ENCODE data around the gene PRKG2.
"Not testable (repeated sequence)": the region's sequence is repeated elsewhere in the genome, so short reads cannot be mapped to it uniquely, and the experiment has no call there.

Gene PRKG2

DNA sequence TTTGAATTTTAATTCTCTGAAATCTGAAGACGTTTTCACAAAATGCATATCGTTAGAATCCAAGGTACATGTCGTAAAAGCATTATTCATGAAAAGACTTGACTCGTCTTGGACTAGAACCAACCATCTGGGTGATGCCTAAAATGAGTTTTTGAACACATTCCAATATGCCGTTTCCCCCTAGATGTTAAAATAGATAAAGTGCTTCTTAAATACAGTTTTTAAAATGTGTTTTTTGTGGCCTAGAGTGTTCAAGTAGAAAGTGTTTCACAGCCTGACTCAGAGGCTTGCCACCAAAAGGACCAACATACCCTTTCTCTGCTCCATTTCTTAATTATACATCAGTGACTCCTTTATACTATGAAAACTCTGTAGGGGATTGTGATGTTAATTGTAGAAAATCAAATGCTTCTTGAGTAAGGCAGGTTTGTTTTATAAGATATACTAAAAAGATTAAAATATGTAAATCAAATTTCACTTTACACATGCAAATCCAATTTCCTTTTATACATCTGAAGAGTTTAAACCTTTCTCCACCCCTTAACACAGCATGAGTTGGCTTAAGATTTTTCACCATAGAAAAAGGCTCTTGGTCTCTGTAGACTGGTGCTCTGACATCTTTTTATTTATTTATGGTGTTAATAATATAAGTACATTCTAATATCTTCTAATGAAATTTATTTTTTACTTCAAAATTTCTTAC lies 48.4 kb downstream of the PRKG2 start:
- H3K27me3 ChIP-seq (ENCODE audit: control insufficient read depth, insufficient read depth, low read length), result no peaks in the 10 kb centered on the region
- H3K36me3 ChIP-seq (ENCODE audit: control insufficient read depth, insufficient read depth, low read length), result no peaks in the 10 kb centered on the region
- peaks cover 14% of the 10 kb centered on the region for H3K4me1 ChIP-seq (ENCODE audit: control insufficient read depth, insufficient read depth, low read length)
- no peaks in the 10 kb centered on the region for H3K9me3 ChIP-seq (ENCODE audit: control insufficient read depth, low read length)
- no peak overlapping the region for H3K4me3 ChIP-seq (ENCODE audit: low read length)
- no peak overlapping the region for H3K9ac ChIP-seq (ENCODE audit: low read length)

DNA sequence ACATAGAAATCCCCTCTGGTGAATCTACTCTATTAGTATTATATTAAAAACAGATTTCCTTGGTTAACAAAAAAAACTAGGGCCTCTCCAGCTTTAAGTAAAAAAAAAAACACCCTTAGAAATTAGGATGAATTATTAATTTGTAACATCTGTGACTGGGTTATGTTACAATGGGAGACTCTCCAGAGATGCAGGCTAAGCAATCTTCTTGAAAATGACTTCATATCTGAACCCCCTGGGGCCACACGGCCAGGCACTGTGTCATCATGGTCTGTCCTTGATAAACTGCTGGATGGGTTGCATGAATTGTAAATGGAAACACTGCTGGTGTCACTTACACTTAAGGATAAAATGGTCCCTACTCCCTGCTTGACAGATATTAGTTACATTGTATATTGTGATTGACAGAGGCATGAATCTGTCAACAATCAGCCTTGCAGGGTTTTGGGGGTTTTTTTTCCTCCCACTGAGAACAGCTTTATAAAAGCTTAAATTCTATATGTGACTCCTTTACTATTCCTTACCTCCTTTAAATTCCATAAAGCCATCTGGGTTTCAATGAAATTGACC lies 49.1 kb downstream of the PRKG2 start:
- Histone ChIP-seq H3K27me3 (ENCODE audit: control insufficient read depth, insufficient read depth, low read length) (no peaks in the 10 kb centered on the region), H3K4me3 (ENCODE audit: low read length) (no peak overlapping the region), H3K9me3 (ENCODE audit: control insufficient read depth, low read length) (no peaks in the 10 kb centered on the region), H3K4me1 (ENCODE audit: control insufficient read depth, insufficient read depth, low read length) (peaks cover 14% of the 10 kb centered on the region), H3K9ac (ENCODE audit: low read length) (no peak overlapping the region), H3K36me3 (ENCODE audit: control insufficient read depth, insufficient read depth, low read length) (no peaks in the 10 kb centered on the region)

DNA sequence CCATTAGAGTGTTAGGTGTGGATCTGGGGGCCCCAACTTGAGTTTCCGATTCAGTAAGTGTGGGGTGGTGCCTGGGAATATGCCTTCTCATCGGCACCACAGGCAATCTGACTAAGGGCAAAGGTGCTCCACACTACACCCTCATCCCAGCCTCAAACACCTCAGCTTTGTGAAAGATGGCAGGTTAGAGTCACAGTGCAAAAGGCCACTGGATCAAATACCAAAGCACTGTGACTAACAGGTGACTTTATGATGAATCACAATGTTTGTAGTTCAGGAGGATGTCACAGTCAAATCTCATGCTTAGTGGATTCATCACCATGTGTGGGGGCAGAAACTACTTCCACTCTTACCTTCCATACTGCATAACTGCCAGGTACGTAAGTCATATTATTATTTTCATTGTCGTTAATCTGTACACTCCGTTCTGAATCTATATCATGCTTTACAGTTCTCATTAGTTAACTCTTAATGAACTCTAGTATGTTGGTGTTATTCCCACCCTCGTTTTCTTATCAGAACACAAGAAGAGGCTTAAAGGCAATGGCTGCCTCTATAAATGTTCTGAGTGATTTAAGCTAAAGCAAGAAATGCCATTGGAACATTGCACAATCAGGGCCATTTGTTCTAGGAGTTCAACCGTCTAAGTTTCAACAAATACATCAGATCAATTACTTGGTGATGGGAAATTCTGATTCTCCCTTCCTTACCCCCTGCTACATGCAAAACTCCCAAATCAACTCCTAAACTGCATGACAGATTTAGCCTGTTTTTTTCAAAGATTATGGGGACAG lies 50.2 kb downstream of the PRKG2 start:
- Histone ChIP-seq H3K4me3 (ENCODE audit: low read length) (peak overlapping the region; percentile 17), H3K9ac (ENCODE audit: low read length) (no peak overlapping the region), H3K27me3 (ENCODE audit: control insufficient read depth, insufficient read depth, low read length) (no peaks in the 10 kb centered on the region), H3K4me1 (ENCODE audit: control insufficient read depth, insufficient read depth, low read length) (peaks cover 14% of the 10 kb centered on the region), H3K9me3 (ENCODE audit: control insufficient read depth, low read length) (no peaks in the 10 kb centered on the region), H3K36me3 (ENCODE audit: control insufficient read depth, insufficient read depth, low read length) (no peaks in the 10 kb centered on the region)

DNA sequence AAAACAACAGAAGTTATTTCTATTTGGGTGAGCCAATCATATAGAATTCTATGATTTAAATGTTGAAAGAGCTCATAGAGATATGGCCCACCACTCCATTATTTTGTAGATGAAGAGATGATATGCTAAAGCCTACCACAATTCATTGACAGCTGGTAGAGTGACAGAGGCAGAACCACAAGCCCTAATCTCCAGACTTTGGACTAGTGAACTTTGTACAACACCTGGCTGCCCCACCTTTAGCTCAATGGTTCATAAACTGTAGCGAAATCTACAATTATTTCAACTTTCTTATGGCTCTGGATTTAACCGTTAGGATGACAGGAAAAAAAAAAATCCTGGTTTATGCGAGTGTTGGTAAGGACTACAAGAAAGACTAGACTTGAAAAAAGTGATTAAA lies 50.9 kb downstream of the PRKG2 start:
- Histone ChIP-seq H3K4me3 (ENCODE audit: low read length) (peak overlapping the region; percentile 17), H3K9me3 (ENCODE audit: control insufficient read depth, low read length) (no peaks in the 10 kb centered on the region), H3K9ac (ENCODE audit: low read length) (no peak overlapping the region), H3K4me1 (ENCODE audit: control insufficient read depth, insufficient read depth, low read length) (peaks cover 14% of the 10 kb centered on the region), H3K36me3 (ENCODE audit: control insufficient read depth, insufficient read depth, low read length) (no peaks in the 10 kb centered on the region), H3K27me3 (ENCODE audit: control insufficient read depth, insufficient read depth, low read length) (no peaks in the 10 kb centered on the region)

DNA sequence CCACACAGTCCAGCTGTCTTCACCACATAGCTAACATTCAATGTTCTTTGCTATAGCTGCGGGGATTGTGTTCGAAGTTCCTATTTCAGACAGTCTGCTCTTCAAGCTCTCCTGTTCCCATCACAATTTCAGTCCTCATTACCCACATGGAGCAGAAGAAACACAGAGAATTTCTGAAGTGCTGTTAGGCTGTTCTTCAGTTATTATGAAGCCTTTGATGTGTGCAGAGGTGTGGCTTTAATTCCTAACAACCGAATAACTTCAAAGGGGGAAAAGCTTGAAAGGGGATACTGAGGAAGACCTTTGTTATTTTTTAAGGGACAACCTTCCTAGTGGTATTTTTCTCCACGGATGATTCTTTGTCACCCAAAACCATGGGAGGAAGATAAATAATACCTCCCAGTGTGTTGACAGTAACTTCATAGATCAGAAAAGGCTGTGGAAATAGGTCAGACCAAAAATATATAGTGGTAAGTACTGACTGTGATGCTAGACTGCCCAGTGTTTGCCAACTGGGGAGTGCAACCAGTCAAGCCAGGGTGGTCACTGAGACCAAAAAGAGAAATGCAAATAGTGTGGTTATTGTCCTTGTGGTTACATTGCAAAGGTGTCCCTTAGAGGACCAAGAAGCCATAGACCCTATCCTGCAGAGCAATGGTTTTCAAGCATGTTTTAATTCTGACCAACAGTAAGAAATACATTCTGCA lies 52.1 kb downstream of the PRKG2 start:
- H3K4me3 ChIP-seq (ENCODE audit: low read length), result no peak overlapping the region
- H3K9me3 ChIP-seq (ENCODE audit: control insufficient read depth, low read length), result no peaks in the 10 kb centered on the region
- H3K9ac ChIP-seq (ENCODE audit: low read length), result no peak overlapping the region

DNA sequence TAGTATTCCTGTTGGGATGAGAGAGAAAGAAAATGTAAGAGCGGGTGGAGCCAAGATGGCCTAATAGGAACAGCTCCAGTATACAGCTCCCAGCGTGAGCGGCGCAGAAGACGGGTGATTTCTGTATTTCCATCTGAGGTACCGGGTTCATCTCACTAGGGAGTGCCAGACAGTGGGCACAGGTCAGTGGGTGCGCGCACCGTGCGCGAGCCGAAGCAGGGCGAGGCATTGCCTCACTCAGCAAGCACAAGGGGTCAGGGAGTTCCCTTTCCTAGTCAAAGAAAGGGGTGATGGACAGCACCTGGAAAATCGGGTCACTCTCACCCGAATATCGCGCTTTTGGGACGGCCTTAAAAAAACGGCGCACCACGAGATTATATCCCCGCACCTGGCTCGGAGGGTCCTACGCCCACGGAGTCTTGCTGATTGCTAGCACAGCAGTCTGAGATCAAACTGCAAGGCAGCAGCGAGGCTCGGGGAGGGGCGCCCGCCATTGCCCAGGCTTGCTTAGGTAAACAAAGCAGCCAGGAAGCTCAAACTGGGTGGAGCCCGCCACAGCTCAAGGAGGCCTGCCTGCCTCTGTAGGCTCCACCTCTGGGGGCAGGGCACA lies 61.2 kb downstream of the PRKG2 start:
- H3K4me3 ChIP-seq (ENCODE audit: low read length); H3K9me3 ChIP-seq (ENCODE audit: control insufficient read depth, low read length); H3K4me1 ChIP-seq (ENCODE audit: control insufficient read depth, insufficient read depth, low read length); H3K36me3 ChIP-seq (ENCODE audit: control insufficient read depth, insufficient read depth, low read length); H3K9ac ChIP-seq (ENCODE audit: low read length); H3K27me3 ChIP-seq (ENCODE audit: control insufficient read depth, insufficient read depth, low read length): not testable (repeated sequence)

More for the DNA sequence above, 52.1 kb downstream of the PRKG2 start:
- Histone ChIP-seq H3K27me3 (ENCODE audit: control insufficient read depth, insufficient read depth, low read length) (no peaks in the 10 kb centered on the region), H3K36me3 (ENCODE audit: control insufficient read depth, insufficient read depth, low read length) (no peaks in the 10 kb centered on the region), H3K4me1 (ENCODE audit: control insufficient read depth, insufficient read depth, low read length) (peaks cover 14% of the 10 kb centered on the region)

DNA sequence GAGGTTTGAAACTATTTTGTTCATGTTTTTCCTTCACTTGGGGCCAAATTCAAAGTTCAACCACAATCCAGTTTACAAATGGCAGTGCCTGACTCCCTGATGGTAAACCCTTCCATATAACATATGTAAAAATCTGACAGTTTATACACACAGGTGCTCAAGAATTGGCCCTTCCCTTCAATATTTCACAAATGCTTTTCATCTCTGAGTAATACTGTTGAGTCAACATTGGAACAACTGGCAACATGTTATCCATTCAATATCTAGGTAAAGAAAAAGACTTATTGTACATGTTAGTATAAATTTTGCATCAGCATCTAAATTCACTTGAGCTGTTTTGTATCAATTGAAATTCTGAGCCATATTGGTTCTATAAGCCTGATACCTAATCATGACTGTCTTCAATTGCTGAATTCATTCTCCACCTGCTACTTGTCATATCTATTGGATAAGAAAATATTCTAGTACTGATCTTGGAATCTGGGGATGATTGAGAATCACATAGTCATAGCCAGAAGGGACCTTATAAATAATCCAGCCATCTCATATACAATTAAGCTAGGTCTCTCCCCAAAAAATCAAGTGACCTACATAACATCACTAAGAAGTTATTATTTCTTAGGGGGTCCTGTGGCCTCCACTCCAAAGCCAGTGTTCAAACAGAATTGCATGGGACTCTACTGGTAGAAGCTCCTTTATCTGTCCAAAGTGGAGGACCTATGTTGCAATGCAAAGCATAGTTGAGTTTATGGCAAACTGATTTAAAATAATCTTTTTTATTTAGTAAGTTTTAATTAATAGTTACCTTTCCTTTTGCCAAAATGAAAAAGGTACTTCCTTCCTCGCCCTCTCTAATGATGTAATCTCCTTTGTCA lies 61.9 kb downstream of the PRKG2 start:
- Histone ChIP-seq H3K4me3 (ENCODE audit: low read length) (no peak overlapping the region), H3K27me3 (ENCODE audit: control insufficient read depth, insufficient read depth, low read length) (no peaks in the 10 kb centered on the region), H3K36me3 (ENCODE audit: control insufficient read depth, insufficient read depth, low read length) (no peaks in the 10 kb centered on the region), H3K9ac (ENCODE audit: low read length) (no peak overlapping the region), H3K9me3 (ENCODE audit: control insufficient read depth, low read length) (no peaks in the 10 kb centered on the region), H3K4me1 (ENCODE audit: control insufficient read depth, insufficient read depth, low read length) (no peaks in the 10 kb centered on the region)

DNA sequence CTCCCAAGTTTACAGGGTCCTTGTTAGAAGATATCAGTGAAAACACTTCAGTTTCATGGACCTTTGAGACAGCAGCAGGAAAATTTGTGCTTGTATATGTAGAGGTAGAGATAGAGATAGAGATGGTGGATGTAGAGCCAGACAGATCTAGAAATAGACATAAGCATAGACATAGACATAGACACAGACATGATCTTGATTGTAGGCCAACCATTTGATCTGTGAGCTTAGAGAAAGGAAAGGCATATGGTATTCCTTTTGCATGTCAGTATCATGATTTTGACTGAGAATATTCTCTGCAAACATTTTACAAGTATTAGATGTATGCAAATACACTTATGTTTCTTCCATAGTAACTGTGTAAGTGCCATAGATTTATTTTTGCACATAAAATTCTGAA lies 65.0 kb downstream of the PRKG2 start:
- H3K9ac ChIP-seq (ENCODE audit: low read length), result no peak overlapping the region
- H3K9me3 ChIP-seq (ENCODE audit: control insufficient read depth, low read length), result no peaks in the 10 kb centered on the region
- H3K36me3 ChIP-seq (ENCODE audit: control insufficient read depth, insufficient read depth, low read length), result no peaks in the 10 kb centered on the region
- H3K4me3 ChIP-seq (ENCODE audit: low read length), result no peak overlapping the region
- no peaks in the 10 kb centered on the region for H3K27me3 ChIP-seq (ENCODE audit: control insufficient read depth, insufficient read depth, low read length)
- H3K4me1 ChIP-seq (ENCODE audit: control insufficient read depth, insufficient read depth, low read length), result no peaks in the 10 kb centered on the region

DNA sequence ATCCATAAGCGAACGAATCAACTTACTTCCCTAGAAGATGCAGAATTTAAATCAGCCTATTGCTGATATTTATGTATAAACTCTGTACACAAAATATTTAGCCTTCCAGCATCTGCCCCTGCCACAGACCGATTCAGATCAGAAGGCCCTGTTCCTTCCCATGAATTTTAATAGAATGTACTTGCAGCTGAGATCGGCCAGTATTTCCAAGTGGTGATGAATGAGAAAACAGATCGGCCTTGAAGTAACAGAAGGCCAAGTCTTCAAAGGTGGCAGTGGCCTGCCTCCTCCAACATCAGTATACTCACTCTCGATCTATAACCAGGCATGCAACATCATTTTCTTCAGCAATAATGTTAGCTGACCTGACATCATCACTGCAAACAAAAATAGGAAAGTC lies 66.4 kb downstream of the PRKG2 start:
- Histone ChIP-seq H3K4me3 (ENCODE audit: low read length) (no peak overlapping the region), H3K36me3 (ENCODE audit: control insufficient read depth, insufficient read depth, low read length) (no peaks in the 10 kb centered on the region), H3K9ac (ENCODE audit: low read length) (no peak overlapping the region), H3K9me3 (ENCODE audit: control insufficient read depth, low read length) (no peaks in the 10 kb centered on the region), H3K4me1 (ENCODE audit: control insufficient read depth, insufficient read depth, low read length) (no peaks in the 10 kb centered on the region), H3K27me3 (ENCODE audit: control insufficient read depth, insufficient read depth, low read length) (no peaks in the 10 kb centered on the region)

DNA sequence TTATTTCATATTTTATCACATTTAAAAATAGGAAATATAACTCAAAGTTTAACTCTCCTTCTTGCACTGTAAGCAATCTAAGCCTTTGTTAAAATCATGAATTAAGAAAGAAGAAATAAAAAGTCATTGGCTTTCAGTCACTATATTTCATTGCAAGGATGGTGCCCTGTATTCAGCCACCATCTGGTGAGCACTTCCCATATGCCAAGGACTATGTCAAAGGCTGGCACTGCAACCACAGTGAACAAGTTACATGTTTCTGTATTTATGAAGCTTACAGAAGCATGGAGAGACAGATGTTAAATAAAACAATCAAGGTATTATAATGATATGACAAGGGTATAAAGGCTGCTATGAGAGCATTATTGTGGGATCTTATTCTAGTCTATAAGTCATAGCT lies 68.6 kb downstream of the PRKG2 start:
- Histone ChIP-seq H3K4me3 (ENCODE audit: low read length) (no peak overlapping the region), H3K9me3 (ENCODE audit: control insufficient read depth, low read length) (no peaks in the 10 kb centered on the region), H3K9ac (ENCODE audit: low read length) (no peak overlapping the region), H3K36me3 (ENCODE audit: control insufficient read depth, insufficient read depth, low read length) (no peaks in the 10 kb centered on the region), H3K4me1 (ENCODE audit: control insufficient read depth, insufficient read depth, low read length) (no peaks in the 10 kb centered on the region), H3K27me3 (ENCODE audit: control insufficient read depth, insufficient read depth, low read length) (no peaks in the 10 kb centered on the region)

DNA sequence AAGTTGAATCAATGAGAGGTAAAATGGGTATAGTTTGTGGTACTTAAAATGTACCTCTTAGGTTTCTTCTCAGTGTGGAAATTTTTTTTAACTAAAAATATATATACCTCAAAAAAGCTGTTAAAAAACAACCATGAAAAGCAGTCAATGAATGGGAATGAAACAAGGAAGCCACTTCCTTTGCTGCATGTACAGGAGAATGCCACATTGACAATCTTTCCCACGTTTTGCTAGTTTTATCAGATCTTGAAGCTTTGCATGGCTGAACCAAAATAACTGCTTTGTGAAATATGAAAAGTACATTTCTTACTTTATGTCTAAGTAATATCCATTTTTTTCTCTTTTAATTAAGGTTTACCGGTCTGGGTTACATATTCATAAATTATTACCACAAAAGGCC lies 71.8 kb downstream of the PRKG2 start:
- no peak overlapping the region for H3K4me3 ChIP-seq (ENCODE audit: low read length)
- no peaks in the 10 kb centered on the region for H3K36me3 ChIP-seq (ENCODE audit: control insufficient read depth, insufficient read depth, low read length)
- no peaks in the 10 kb centered on the region for H3K9me3 ChIP-seq (ENCODE audit: control insufficient read depth, low read length)
- no peaks in the 10 kb centered on the region for H3K27me3 ChIP-seq (ENCODE audit: control insufficient read depth, insufficient read depth, low read length)
- no peak overlapping the region for H3K9ac ChIP-seq (ENCODE audit: low read length)
- no peaks in the 10 kb centered on the region for H3K4me1 ChIP-seq (ENCODE audit: control insufficient read depth, insufficient read depth, low read length)
